HEK293 (cell line): ENCODE measurements around the gene SDR42E1.

Experiments
- KLF9 ChIP-seq: fragments of 450-650 bp; formaldehyde crosslinking; IDR thresholded peaks from 2 replicates; pipeline ENCODE4 v1.5.1; 2016; ENCODE audit warnings: missing biosample characterization, missing genetic modification characterization, low read depth
- TCF7L2 ChIP-seq: IDR thresholded peaks from 2 replicates; pipeline ENCODE4 v1.6.1; 2011; ENCODE audit warnings: low read depth, mild to moderate bottlenecking, inconsistent platforms, low read length, moderate library complexity, borderline replicate concordance
- ZNF140 ChIP-seq: fragments of 450-650 bp; formaldehyde crosslinking; IDR thresholded peaks from 2 replicates; pipeline ENCODE4 v1.5.1; 2016; ENCODE audit warnings: missing biosample characterization, missing genetic modification characterization
- ZNF157 ChIP-seq: fragments of 450-650 bp; formaldehyde crosslinking; IDR thresholded peaks from 2 replicates; pipeline ENCODE4 v1.5.1; 2016; ENCODE audit warnings: missing biosample characterization, missing genetic modification characterization
- ZNF311 ChIP-seq: fragments of 450-650 bp; formaldehyde crosslinking; IDR thresholded peaks from 2 replicates; pipeline ENCODE4 v1.5.1; 2017; ENCODE audit warnings: missing biosample characterization, missing genetic modification characterization, borderline replicate concordance
- ZNF558 ChIP-seq: fragments of 450-650 bp; formaldehyde crosslinking; IDR thresholded peaks from 2 replicates; pipeline ENCODE4 v1.5.1; 2016; ENCODE audit warnings: missing biosample characterization, missing genetic modification characterization
- ZNF623 ChIP-seq: fragments of 450-650 bp; formaldehyde crosslinking; IDR thresholded peaks from 2 replicates; pipeline ENCODE4 v1.5.1; 2016; ENCODE audit warnings: missing biosample characterization, missing genetic modification characterization
- TF ChIP-seq, protein P1 (sequence below): fragments of 450-650 bp; formaldehyde crosslinking; optimal IDR thresholded peaks from 2 replicates; pipeline ENCODE3; 2016; ENCODE audit warnings: missing biosample characterization, mild to moderate bottlenecking, missing genetic modification characterization
- TF ChIP-seq, protein P2 (sequence below): fragments of 450-650 bp; formaldehyde crosslinking; IDR thresholded peaks from 2 replicates; pipeline ENCODE4 v1.5.1; 2016; ENCODE audit warnings: missing biosample characterization, missing genetic modification characterization
- TF ChIP-seq, protein P3 (sequence below): IDR thresholded peaks from 2 replicates; pipeline ENCODE4 v1.6.1; 2011; ENCODE audit warnings: mild to moderate bottlenecking, low read depth, low read length, borderline replicate concordance

DNA sequence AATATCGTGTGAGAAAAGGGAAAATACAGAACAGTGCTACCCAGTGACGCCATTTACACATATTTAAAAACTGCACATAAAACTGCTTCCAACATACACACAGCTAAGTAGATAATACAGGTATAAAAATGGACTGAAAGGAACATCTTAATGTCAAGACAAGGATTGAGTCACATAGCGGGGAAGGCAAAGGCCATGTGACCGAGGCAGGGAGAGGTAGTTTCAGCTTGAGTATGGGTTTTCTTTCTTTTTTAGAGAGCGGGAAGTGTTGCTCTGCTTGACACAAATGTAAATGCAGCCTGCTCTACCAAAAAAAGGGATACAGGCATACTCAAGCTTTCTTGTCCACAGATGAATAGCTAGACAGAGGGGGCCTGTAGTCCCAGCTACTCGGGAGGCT lies 46.5 kb downstream of the SDR42E1 start:
- TF ChIP-seq ZNF558 (tag by site-specific recombination), result no peak
- TF ChIP-seq ZNF311 (tag by site-specific recombination), result no peak
- TF ChIP-seq, protein P1, sequence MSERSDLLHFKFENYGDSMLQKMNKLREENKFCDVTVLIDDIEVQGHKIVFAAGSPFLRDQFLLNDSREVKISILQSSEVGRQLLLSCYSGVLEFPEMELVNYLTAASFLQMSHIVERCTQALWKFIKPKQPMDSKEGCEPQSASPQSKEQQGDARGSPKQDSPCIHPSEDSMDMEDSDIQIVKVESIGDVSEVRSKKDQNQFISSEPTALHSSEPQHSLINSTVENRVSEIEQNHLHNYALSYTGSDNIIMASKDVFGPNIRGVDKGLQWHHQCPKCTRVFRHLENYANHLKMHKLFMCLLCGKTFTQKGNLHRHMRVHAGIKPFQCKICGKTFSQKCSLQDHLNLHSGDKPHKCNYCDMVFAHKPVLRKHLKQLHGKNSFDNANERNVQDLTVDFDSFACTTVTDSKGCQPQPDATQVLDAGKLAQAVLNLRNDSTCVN (tag by site-specific recombination), result no peak
- TF ChIP-seq KLF9 (tag by site-specific recombination), result no peak
- TF ChIP-seq, protein P2, sequence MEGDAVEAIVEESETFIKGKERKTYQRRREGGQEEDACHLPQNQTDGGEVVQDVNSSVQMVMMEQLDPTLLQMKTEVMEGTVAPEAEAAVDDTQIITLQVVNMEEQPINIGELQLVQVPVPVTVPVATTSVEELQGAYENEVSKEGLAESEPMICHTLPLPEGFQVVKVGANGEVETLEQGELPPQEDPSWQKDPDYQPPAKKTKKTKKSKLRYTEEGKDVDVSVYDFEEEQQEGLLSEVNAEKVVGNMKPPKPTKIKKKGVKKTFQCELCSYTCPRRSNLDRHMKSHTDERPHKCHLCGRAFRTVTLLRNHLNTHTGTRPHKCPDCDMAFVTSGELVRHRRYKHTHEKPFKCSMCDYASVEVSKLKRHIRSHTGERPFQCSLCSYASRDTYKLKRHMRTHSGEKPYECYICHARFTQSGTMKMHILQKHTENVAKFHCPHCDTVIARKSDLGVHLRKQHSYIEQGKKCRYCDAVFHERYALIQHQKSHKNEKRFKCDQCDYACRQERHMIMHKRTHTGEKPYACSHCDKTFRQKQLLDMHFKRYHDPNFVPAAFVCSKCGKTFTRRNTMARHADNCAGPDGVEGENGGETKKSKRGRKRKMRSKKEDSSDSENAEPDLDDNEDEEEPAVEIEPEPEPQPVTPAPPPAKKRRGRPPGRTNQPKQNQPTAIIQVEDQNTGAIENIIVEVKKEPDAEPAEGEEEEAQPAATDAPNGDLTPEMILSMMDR (tag by site-specific recombination), result no peak
- TF ChIP-seq ZNF157 (tag by site-specific recombination), result no peak
- no peak for TF ChIP-seq ZNF140 (tag by site-specific recombination)
- no peak for TF ChIP-seq TCF7L2
- TF ChIP-seq ZNF623 (tag by site-specific recombination), result no peak
- TF ChIP-seq, protein P3, sequence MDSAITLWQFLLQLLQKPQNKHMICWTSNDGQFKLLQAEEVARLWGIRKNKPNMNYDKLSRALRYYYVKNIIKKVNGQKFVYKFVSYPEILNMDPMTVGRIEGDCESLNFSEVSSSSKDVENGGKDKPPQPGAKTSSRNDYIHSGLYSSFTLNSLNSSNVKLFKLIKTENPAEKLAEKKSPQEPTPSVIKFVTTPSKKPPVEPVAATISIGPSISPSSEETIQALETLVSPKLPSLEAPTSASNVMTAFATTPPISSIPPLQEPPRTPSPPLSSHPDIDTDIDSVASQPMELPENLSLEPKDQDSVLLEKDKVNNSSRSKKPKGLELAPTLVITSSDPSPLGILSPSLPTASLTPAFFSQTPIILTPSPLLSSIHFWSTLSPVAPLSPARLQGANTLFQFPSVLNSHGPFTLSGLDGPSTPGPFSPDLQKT, result no peak
